HepG2 (cell line): ENCODE data around the gene HOXD4. TPM values are rescaled to one million over a fixed set of nuclear protein-coding genes. Genes with fewer than 3 reads are reported as not detected.
A peak's percentile ranks its signal among the peaks of the same experiment; 100 is the strongest.

Experiments
- ATAC-seq: fragments of 200-7000 bp; cut with Tn5 transposase; 3 replicates; pipeline ENCODE4 v1.9.1; 2020; ENCODE audit warnings: mild to moderate bottlenecking, moderate library complexity
- BruUV-seq: library from RNA; stranded (reverse); fragments of 400-500 nt; replicated peaks from 2 replicates; lab custom pipeline; 2021; lab: Mats Ljungman, UMichigan
- CTCF ChIA-PET: fragments of 300-600 bp; formaldehyde crosslinking; extraction: SDS; loops from one replicate; lab custom pipeline; 2021; ENCODE audit warnings: low total read pairs, inconsistent platforms, low intra/inter-chr PET ratio; lab: Yijun Ruan, JAX
- POLR2A ChIA-PET: fragments of 350-600 bp; sonication (Branson Sonifier 250); formaldehyde crosslinking; loops from one replicate; lab custom pipeline; 2020; ENCODE audit warnings: antibody characterized with exemption, inconsistent platforms; lab: Yijun Ruan, JAX
- DNase-seq: peaks from one replicate; pipeline ENCODE4 v3.0.0-alpha.2; 2015; ENCODE audit warnings: low spot score
- FAIRE-seq: peaks from 3 replicates; lab custom pipeline; 2011; peaks lifted over from hg19 to GRCh38; lab: Jason Lieb, UNC
- H2AFZ ChIP-seq: one replicate; pipeline ENCODE4 v1.6.1; 2011; ENCODE audit warnings: low read length, inconsistent platforms
- H3K27ac ChIP-seq: fragments of 300-600 bp; 3 replicates; pipeline ENCODE4 v1.8.0; 2011; ENCODE audit warnings: mixed run types, mild to moderate bottlenecking, mixed read lengths, low read length, inconsistent platforms; ENCODE audit not compliant: insufficient read depth; ENCODE audit errors: extremely low read length
- H3K27me3 ChIP-seq, 2 experiments: fragments of 200-600 bp in 1 of 2; 2 replicates in 1 of 2; 3 replicates in 1 of 2; pipeline versions ENCODE4 v1.6.0 to v1.8.0; 2011; ENCODE audit warnings: low read length in 2 of 2, mild to moderate bottlenecking in 2 of 2, moderate library complexity in 2 of 2, inconsistent platforms in 1 of 2; ENCODE audit not compliant: insufficient read depth in 2 of 2, control insufficient read depth in 1 of 2
- H3K36me3 ChIP-seq, 2 experiments: fragments of 200-600 bp in 1 of 2; replicated peaks in 1 of 2; 2 replicates in 1 of 2; 3 replicates in 1 of 2; pipeline versions ENCODE4 v1.5.1 to v1.8.0; 2011; ENCODE audit warnings: low read length in 2 of 2, inconsistent platforms in 1 of 2; ENCODE audit not compliant: insufficient read depth in 2 of 2, control insufficient read depth in 1 of 2
- H3K4me1 ChIP-seq: 2 replicates; pipeline ENCODE4 v1.5.1; 2012; ENCODE audit warnings: low read length, inconsistent platforms; ENCODE audit not compliant: insufficient read depth
- H3K4me2 ChIP-seq: 2 replicates; pipeline ENCODE4 v1.6.0; 2011; ENCODE audit warnings: low read depth, low read length, inconsistent platforms
- H3K4me3 ChIP-seq, 3 experiments: fragments of 200-600 bp in 1 of 3; sonication (generic), shearing (Covaris generic) in 1 of 3; replicated peaks in 1 of 3; 2 replicates each; pipeline ENCODE4 v1.5.1; 2011 to 2016; ENCODE audit warnings: low read length in 3 of 3, inconsistent platforms in 2 of 3, low read depth in 2 of 3, mild to moderate bottlenecking in 2 of 3, control low read depth in 1 of 3, mixed read lengths in 1 of 3; ENCODE audit not compliant: insufficient read depth in 1 of 3
- H3K79me2 ChIP-seq: one replicate; pipeline ENCODE4 v1.6.1; 2011; ENCODE audit warnings: low read length, inconsistent platforms; ENCODE audit not compliant: insufficient read depth
- H3K9ac ChIP-seq: 2 replicates; pipeline ENCODE4 v1.6.0; 2011; ENCODE audit warnings: mild to moderate bottlenecking, low read depth, low read length, inconsistent platforms; ENCODE audit not compliant: insufficient read depth
- H3K9me3 ChIP-seq: 2 replicates; pipeline ENCODE4 v1.5.1; 2012; ENCODE audit warnings: mild to moderate bottlenecking, low read length
- H4K20me1 ChIP-seq: 2 replicates; pipeline ENCODE4 v1.6.0; 2011; ENCODE audit warnings: inconsistent platforms, mild to moderate bottlenecking, low read length, moderate library complexity; ENCODE audit not compliant: insufficient read depth
- EED ChIP-seq: sonication (generic); formaldehyde crosslinking; IDR thresholded peaks from 2 replicates; pipeline ENCODE4 v1.5.0; 2020; ENCODE audit warnings: mild to moderate bottlenecking, missing genetic modification reagents
- KLF6 ChIP-seq: IDR thresholded peaks from 2 replicates; pipeline ENCODE4 v1.8.0; 2016; ENCODE audit warnings: missing biosample characterization, missing genetic modification reagents
- MEIS1 ChIP-seq: sonication (generic); formaldehyde crosslinking; IDR thresholded peaks from 2 replicates; pipeline ENCODE4 v1.9.0; 2021; ENCODE audit warnings: mild to moderate bottlenecking, missing genetic modification reagents, moderate library complexity, borderline replicate concordance
- NR2F1 ChIP-seq, 2 experiments: fragments of 450-650 bp in 1 of 2; formaldehyde crosslinking in 1 of 2; IDR thresholded peaks; 2 replicates each; pipeline versions ENCODE4 v1.5.0 to v1.6.1; 2016 to 2020; ENCODE audit warnings: mild to moderate bottlenecking in 1 of 2, missing compliant biosample characterization in 1 of 2, missing genetic modification reagents in 1 of 2, moderate library complexity in 1 of 2
- RBM22 ChIP-seq: fragments of 200-400 bp; formaldehyde crosslinking; optimal IDR thresholded peaks from 2 replicates; pipeline ENCODE3; 2017; ENCODE audit warnings: mild to moderate bottlenecking, low read length, moderate library complexity
- TARDBP ChIP-seq: sonication (generic); formaldehyde crosslinking; IDR thresholded peaks from 2 replicates; pipeline ENCODE4 v1.8.0; 2022; ENCODE audit warnings: mild to moderate bottlenecking, missing genetic modification reagents
- THYN1 ChIP-seq: sonication (generic); formaldehyde crosslinking; IDR thresholded peaks from 2 replicates; pipeline ENCODE4 v1.8.1; 2023; ENCODE audit warnings: low read depth, mild to moderate bottlenecking, moderate library complexity, missing genetic modification reagents, borderline replicate concordance
- ZNF12 ChIP-seq: sonication (generic); formaldehyde crosslinking; IDR thresholded peaks from 2 replicates; pipeline ENCODE4 v1.5.0; 2020; ENCODE audit warnings: missing genetic modification reagents
- ZNF629 ChIP-seq: sonication (generic); formaldehyde crosslinking; conservative IDR thresholded peaks from 2 replicates; pipeline ENCODE4 v1.5.0; 2020; ENCODE audit warnings: missing genetic modification reagents
- ZNF75D ChIP-seq: sonication (generic); formaldehyde crosslinking; IDR thresholded peaks from 2 replicates; pipeline ENCODE4 v1.8.1; 2023; ENCODE audit warnings: missing genetic modification reagents, mild to moderate bottlenecking, borderline replicate concordance
- WGBS: methylation state at CpG from one replicate; pipeline ENCODE4 v1.1.6; 2017; ENCODE audit warnings: low lambda C conversion rate; 5-methylcytosine and 5-hydroxymethylcytosine counted together
- in situ Hi-C: cut with HindIII; loops from 2 replicates; pipeline ENCODE4 v1.10.0; 2017; ENCODE audit warnings: low pct_unique_long_range_greater_than_20kb; ENCODE audit not compliant: extremely low pct_ligation_motif_present
- intact Hi-C: fragments of 100-400 bp; cut with micrococcal nuclease; formaldehyde crosslinking; loops from one replicate; pipeline ENCODE4 v1.10.0; 2022; ENCODE audit not compliant: unreplicated experiment
- polyA plus RNA-seq, 8 experiments: library from polyadenylated mRNA; depleted of rRNA in 3 of 8; stranded (reverse) in 7 of 8; unstranded in 1 of 8; fragments of >200 nt; fragmentation: Illumina TruSeq in 4 of 8; extraction: Trizol in 4 of 8; gene quantifications; 2 replicates each; pipeline versions ENCODE4 v1.2.1 to v1.2.3, GENCODE V29; 2011 to 2016; ENCODE audit warnings: low read depth in 4 of 8, missing spikeins in 1 of 8, mixed read lengths in 1 of 8; ENCODE audit not compliant: insufficient read depth in 1 of 8
- total RNA-seq, 5 experiments: library from RNA; depleted of rRNA; stranded (reverse); fragments of >200 nt; fragmentation: Illumina TruSeq; extraction: Trizol; gene quantifications; 2 replicates each; pipeline ENCODE4 v1.2.3, GENCODE V29; 2016; ENCODE audit warnings: low read depth in 1 of 5
- TF ChIP-seq, protein P1 (sequence below): sonication (generic); formaldehyde crosslinking; IDR thresholded peaks from 2 replicates; pipeline ENCODE4 v1.4.0; 2020; ENCODE audit warnings: mild to moderate bottlenecking, missing genetic modification reagents
- TF ChIP-seq, protein P2 (sequence below), 2 experiments: sonication (generic) in 1 of 2; formaldehyde crosslinking in 1 of 2; IDR thresholded peaks; 2 replicates each; pipeline versions ENCODE4 v1.4.0 to v1.6.1; 2016 to 2020; ENCODE audit warnings: borderline replicate concordance in 1 of 2, low read depth in 1 of 2, mild to moderate bottlenecking in 1 of 2, missing genetic modification reagents in 1 of 2

HOXD4 gene
- total and polyA plus RNA-seq, 2 of the 13 experiments (the other 11 are each of a cell fraction or from before 2014, with no cell fraction given), result not detected

DNA sequence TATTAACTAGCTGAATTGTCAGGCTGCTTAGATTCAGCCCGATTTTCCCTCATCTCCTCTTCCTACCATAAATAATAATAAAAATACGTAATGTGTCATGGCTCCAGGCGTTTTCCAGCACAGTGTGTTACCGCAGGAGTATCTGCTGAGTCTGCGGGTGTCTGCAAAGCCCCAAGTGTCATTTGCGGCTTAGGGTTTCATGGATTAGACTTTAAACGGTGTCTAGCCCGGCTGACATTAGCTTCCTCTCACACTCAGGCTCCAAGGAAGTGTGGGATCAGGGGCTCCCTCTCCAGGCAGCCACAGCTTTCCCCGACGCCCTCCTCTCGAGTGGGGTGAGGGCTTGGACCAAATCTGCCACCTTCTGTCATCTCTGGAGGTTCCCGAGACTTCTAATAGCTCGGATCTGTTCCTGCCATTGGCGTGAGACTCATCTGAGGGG, 23.1 kb downstream of the HOXD4 start:
- FAIRE-seq (no peak), ATAC-seq (peak; percentile 45), DNase-seq (no peak)
- Histone ChIP-seq H3K9me3 (no peaks in the 10 kb centered on the region), H3K27me3 (peaks cover under 1 to 8% of the 10 kb centered on the region in 2 experiments; a peak in 3 of 5 replicates), H3K27ac (peak overlapping the region; percentile 21), H2AFZ (no peak overlapping the region), H3K36me3 (peaks cover 2 to 34% of the 10 kb centered on the region in 2 experiments), H4K20me1 (no peaks in the 10 kb centered on the region), H3K4me3 (peak overlapping the region in 2 of 3 experiments; percentile 29 to 42; a peak in 4 of 6 replicates), H3K79me2 (peaks cover 4% of the 10 kb centered on the region), H3K9ac (no peak overlapping the region), H3K4me2 (peak overlapping the region; percentile 67), H3K4me1 (peaks cover 52% of the 10 kb centered on the region)
- ChIA-PET POLR2A (interaction anchor here (0.8 to 4.4 kb wide), 4 partner anchors 13 to 198 kb away, joined by 3 to 21 read pairs (median 4); partner anchors contain the start of genes HOXD1 and MTX2), CTCF (no interaction called here)
- intact Hi-C loops (no loop called here), in situ Hi-C loops (no loop called here)
- 35% methylated on average over 14 of the region's 14 CpGs for WGBS
- no TSS peak for BruUV-seq
- TF ChIP-seq ZNF75D (CRISPR knock-in tag) (no peak), THYN1 (CRISPR knock-in tag) (no peak), ZNF12 (CRISPR knock-in tag) (no peak), ZNF629 (CRISPR knock-in tag) (no peak), TARDBP (no peak), RBM22 (peak; percentile 69), KLF6 (CRISPR knock-in tag) (no peak), EED (0 out of 2 replicates have a peak, but pooled peaks have one; percentile 11), NR2F1 (CRISPR knock-in tag; IDR thresholded peaks at IDR 0.05) (no peak), MEIS1 (no peak)
- TF ChIP-seq, protein P1, sequence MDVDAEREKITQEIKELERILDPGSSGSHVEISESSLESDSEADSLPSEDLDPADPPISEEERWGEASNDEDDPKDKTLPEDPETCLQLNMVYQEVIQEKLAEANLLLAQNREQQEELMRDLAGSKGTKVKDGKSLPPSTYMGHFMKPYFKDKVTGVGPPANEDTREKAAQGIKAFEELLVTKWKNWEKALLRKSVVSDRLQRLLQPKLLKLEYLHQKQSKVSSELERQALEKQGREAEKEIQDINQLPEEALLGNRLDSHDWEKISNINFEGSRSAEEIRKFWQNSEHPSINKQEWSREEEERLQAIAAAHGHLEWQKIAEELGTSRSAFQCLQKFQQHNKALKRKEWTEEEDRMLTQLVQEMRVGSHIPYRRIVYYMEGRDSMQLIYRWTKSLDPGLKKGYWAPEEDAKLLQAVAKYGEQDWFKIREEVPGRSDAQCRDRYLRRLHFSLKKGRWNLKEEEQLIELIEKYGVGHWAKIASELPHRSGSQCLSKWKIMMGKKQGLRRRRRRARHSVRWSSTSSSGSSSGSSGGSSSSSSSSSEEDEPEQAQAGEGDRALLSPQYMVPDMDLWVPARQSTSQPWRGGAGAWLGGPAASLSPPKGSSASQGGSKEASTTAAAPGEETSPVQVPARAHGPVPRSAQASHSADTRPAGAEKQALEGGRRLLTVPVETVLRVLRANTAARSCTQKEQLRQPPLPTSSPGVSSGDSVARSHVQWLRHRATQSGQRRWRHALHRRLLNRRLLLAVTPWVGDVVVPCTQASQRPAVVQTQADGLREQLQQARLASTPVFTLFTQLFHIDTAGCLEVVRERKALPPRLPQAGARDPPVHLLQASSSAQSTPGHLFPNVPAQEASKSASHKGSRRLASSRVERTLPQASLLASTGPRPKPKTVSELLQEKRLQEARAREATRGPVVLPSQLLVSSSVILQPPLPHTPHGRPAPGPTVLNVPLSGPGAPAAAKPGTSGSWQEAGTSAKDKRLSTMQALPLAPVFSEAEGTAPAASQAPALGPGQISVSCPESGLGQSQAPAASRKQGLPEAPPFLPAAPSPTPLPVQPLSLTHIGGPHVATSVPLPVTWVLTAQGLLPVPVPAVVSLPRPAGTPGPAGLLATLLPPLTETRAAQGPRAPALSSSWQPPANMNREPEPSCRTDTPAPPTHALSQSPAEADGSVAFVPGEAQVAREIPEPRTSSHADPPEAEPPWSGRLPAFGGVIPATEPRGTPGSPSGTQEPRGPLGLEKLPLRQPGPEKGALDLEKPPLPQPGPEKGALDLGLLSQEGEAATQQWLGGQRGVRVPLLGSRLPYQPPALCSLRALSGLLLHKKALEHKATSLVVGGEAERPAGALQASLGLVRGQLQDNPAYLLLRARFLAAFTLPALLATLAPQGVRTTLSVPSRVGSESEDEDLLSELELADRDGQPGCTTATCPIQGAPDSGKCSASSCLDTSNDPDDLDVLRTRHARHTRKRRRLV (CRISPR knock-in tag), result 0 out of 2 replicates have a peak, but pooled peaks have one; percentile 20
- TF ChIP-seq, protein P2, sequence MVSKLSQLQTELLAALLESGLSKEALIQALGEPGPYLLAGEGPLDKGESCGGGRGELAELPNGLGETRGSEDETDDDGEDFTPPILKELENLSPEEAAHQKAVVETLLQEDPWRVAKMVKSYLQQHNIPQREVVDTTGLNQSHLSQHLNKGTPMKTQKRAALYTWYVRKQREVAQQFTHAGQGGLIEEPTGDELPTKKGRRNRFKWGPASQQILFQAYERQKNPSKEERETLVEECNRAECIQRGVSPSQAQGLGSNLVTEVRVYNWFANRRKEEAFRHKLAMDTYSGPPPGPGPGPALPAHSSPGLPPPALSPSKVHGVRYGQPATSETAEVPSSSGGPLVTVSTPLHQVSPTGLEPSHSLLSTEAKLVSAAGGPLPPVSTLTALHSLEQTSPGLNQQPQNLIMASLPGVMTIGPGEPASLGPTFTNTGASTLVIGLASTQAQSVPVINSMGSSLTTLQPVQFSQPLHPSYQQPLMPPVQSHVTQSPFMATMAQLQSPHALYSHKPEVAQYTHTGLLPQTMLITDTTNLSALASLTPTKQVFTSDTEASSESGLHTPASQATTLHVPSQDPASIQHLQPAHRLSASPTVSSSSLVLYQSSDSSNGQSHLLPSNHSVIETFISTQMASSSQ (IDR thresholded peaks at IDR 0.05; ENCODE audit: low read depth), result peak; percentile 77
- TF ChIP-seq, protein P2 (CRISPR knock-in tag; IDR thresholded peaks at IDR 0.05; ENCODE audit: borderline replicate concordance), result no peak; the same call in 1 of the 2 replicates
